ENCODE data around the gene HES1. TPM values are rescaled to one million over a fixed set of nuclear protein-coding genes. Genes with fewer than 3 reads are reported as not detected.

The HES1 gene
- total and polyA plus RNA-seq, 9 of the 15 experiments (the other 6 are each of a cell fraction or from before 2014, with no cell fraction given), result 3.4 to 37.0 (median 19.3) TPM

- no peak for TF ChIP-seq ARID4B (CRISPR knock-in tag; IDR thresholded peaks at IDR 0.05)
- peak; percentile 49; the same call in 1 of the 2 replicates for TF ChIP-seq HBP1 (CRISPR knock-in tag; IDR thresholded peaks at IDR 0.05)
- 0 out of 4 replicates have a peak, but pooled peaks of 1 of the 2 experiments have one; percentile 2 for TF ChIP-seq ETV6 (IDR thresholded peaks at IDR 0.05; ENCODE audit: borderline replicate concordance in 1 of 2, low read depth in 2 of 2, low read length in 1 of 2)
- no peak for TF ChIP-seq ETV6 (CRISPR knock-in tag; IDR thresholded peaks at IDR 0.05; ENCODE audit: borderline replicate concordance)
- TF ChIP-seq CHD1 (IDR thresholded peaks at IDR 0.05; ENCODE audit: low read length), result peak; percentile 15
- TF ChIP-seq CBFA2T2 (conservative IDR thresholded peaks at IDR 0.05), result peak; percentile 18; the same call in 1 of the 2 replicates
- TF ChIP-seq ZNF518B (CRISPR knock-in tag; IDR thresholded peaks at IDR 0.05), result 0 out of 2 replicates have a peak, but pooled peaks have one; percentile 27
- TF ChIP-seq MITF (IDR thresholded peaks at IDR 0.05), result no peak
- TF ChIP-seq TBP (optimal IDR thresholded peaks at IDR 0.05; ENCODE audit: low read depth, low read length), result peak; percentile 34
- TF ChIP-seq ZNF589 (CRISPR knock-in tag; IDR thresholded peaks at IDR 0.05; ENCODE audit: low read depth), result no peak
- no peak for TF ChIP-seq ZNF146 (CRISPR knock-in tag; IDR thresholded peaks at IDR 0.05; ENCODE audit: unreplicated experiment)
- peak; percentile 50; the same call in 1 of the 2 replicates for TF ChIP-seq TFAP4 (CRISPR knock-in tag; IDR thresholded peaks at IDR 0.05; ENCODE audit: borderline replicate concordance)
- TF ChIP-seq MIER1 (IDR thresholded peaks at IDR 0.05; ENCODE audit: low read depth), result no peak
- TF ChIP-seq L3MBTL2 (IDR thresholded peaks at IDR 0.05), result peak; percentile 12
- TF ChIP-seq RB1 (IDR thresholded peaks at IDR 0.05; ENCODE audit: low read depth), result no peak
Observed at GRCh38 chr3:194139071-194139813, 3.3 kb downstream of the HES1 start (continued).
